Lower leg skin (tissue), 4 donors: Measurements from ENCODE around the gene SLC25A13. TPM values are rescaled to one million over a fixed set of nuclear protein-coding genes. Genes with fewer than 3 reads are reported as not detected.

ENCODE experiments used
- DNase-seq, 2 donors: peaks; one replicate each; pipeline ENCODE4 v3.0.0-alpha.2; 2019; ENCODE audit warnings: low spot score in 2 of 2
- H3K4me3 ChIP-seq: fragments of 200-600 bp; sonication (generic); 2 replicates; pipeline ENCODE4 v1.5.1; 2017; ENCODE audit warnings: mild to moderate bottlenecking, low read depth; ENCODE audit not compliant: poor library complexity, severe bottlenecking
- POLR2A ChIP-seq, 2 donors: fragments of 450-650 bp; IDR thresholded peaks; one replicate each; pipeline ENCODE4 v1.6.1; 2016 to 2017; ENCODE audit warnings: antibody characterized with exemption in 2 of 2, mild to moderate bottlenecking in 1 of 2, moderate library complexity in 1 of 2
- WGBS, 2 donors: methylation state at CpG; one replicate each; pipeline ENCODE4 v1.1.5; 2018; 5-methylcytosine and 5-hydroxymethylcytosine counted together
- intact Hi-C: fragments of 100-400 bp; cut with DNase I; formaldehyde crosslinking; loops from one replicate; pipeline ENCODE4 v1.15.0; 2023; ENCODE audit warnings: low total_unique reads
- total RNA-seq, 4 donors: library from RNA; depleted of rRNA; stranded (reverse); fragments of >200 nt; gene quantifications; one replicate each; pipeline ENCODE4 v1.1.0, GENCODE V29; 2016
- TF ChIP-seq, protein P1 (sequence below), 3 donors: fragments of 450-650 bp; IDR thresholded peaks; one replicate each; pipeline ENCODE4 v1.5.1; 2016; ENCODE audit warnings: antibody characterized with exemption in 3 of 3, mild to moderate bottlenecking in 3 of 3, moderate library complexity in 2 of 3

SLC25A13 gene
- total RNA-seq, 4 donors from 2014 or later: 28.5 to 39.8 (median 33.0) TPM

DNA sequence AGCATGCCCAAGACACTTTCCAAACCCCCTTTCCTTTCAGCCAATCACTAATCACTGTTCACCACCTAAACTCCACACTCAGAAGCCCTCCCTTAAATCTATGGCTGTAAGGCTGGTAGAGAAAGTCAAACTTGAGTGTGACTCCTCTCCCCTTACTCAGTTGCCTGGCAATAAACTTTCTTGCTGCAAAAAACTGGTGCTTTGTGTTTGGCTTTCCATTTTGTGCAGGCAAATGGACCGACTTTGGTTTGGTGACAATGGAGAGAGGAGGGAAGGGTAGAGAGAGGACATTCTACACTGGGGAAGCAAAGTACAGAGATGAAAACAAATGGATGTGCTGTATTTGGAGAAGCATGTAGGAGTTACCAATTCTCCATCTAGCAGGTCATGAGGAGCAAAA, 84.9 kb downstream of the SLC25A13 start:
- no peak for DNase-seq
- no peak overlapping the region for H3K4me3 ChIP-seq
- 94 to 100% methylated on average over 1 of the region's 1 CpG for WGBS, 2 donors
- TF ChIP-seq, protein P1, sequence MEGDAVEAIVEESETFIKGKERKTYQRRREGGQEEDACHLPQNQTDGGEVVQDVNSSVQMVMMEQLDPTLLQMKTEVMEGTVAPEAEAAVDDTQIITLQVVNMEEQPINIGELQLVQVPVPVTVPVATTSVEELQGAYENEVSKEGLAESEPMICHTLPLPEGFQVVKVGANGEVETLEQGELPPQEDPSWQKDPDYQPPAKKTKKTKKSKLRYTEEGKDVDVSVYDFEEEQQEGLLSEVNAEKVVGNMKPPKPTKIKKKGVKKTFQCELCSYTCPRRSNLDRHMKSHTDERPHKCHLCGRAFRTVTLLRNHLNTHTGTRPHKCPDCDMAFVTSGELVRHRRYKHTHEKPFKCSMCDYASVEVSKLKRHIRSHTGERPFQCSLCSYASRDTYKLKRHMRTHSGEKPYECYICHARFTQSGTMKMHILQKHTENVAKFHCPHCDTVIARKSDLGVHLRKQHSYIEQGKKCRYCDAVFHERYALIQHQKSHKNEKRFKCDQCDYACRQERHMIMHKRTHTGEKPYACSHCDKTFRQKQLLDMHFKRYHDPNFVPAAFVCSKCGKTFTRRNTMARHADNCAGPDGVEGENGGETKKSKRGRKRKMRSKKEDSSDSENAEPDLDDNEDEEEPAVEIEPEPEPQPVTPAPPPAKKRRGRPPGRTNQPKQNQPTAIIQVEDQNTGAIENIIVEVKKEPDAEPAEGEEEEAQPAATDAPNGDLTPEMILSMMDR (IDR thresholded peaks at IDR 0.05): no peak
- intact Hi-C loops: no loop called here

DNA sequence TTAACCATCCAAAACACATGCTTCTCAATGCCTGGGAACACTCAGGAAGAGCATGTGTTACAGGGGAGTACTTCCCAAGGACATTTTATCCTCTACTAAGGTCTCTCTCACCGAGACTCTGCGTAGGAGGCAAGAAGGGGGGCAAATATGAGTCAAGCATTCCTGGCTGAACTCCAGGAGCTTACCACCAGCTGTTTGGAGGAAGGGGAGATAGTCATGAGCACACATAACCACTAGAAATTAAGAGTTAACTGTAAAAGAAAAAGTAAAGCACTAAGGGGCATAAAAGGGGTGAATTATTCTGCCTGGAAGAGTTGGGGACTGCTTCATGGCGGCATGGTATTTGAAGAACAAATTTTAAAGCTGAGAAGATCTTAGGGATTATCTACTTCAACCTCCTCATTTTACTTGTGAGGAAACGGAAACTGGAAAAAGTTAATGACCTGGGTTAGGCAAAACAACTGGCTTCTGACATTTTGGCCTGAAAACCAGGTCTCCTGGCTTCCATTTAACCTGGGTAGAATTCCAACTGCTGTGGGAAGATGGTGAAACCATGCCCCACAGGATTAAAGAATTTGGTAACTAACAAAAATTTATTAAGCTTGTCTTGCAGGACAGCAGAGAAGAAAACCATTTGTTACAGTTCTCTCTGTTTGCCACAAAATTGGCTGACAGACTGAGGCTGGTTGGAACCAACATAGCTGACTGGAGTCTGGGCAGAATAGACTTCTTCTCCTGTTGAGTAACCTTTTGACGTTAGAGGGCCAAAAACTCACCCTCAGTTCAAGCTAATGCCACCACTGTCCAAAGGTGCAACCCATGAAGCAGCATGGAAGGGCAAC, 85.5 kb downstream of the SLC25A13 start:
- 52 to 58% methylated on average over 5 of the region's 5 CpGs for WGBS, 2 donors
- intact Hi-C loops: no loop called here
- TF ChIP-seq, protein P1 (IDR thresholded peaks at IDR 0.05): no peak
- no peak for TF ChIP-seq POLR2A (IDR thresholded peaks at IDR 0.05)
- no peak overlapping the region for H3K4me3 ChIP-seq
- DNase-seq: peak in 1 of 2 donors; percentile 39

DNA sequence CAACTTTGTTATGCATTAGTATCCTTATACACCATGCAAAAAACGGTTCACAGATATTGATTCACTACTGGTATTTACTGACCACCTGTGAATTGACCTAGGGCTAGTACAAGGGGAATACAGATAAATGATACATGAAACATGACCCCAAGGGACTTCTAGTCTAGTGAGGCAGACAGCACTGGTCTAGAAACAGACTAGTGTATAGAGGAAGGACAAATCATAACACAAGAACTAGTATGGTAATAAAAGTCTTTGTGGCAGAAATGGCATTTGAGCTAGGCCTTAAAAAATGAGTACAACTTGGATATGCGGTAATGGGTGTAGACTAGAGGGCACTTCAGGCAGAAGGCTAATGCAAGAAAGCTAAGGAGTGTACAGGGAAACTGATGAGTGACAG, 86.6 kb downstream of the SLC25A13 start:
- intact Hi-C loops: no loop called here
- 66 to 76% methylated on average over 2 of the region's 2 CpGs for WGBS, 2 donors
- DNase-seq: no peak
- TF ChIP-seq POLR2A (IDR thresholded peaks at IDR 0.05): no peak
- TF ChIP-seq, protein P1 (IDR thresholded peaks at IDR 0.05): no peak
- H3K4me3 ChIP-seq: no peak overlapping the region

DNA sequence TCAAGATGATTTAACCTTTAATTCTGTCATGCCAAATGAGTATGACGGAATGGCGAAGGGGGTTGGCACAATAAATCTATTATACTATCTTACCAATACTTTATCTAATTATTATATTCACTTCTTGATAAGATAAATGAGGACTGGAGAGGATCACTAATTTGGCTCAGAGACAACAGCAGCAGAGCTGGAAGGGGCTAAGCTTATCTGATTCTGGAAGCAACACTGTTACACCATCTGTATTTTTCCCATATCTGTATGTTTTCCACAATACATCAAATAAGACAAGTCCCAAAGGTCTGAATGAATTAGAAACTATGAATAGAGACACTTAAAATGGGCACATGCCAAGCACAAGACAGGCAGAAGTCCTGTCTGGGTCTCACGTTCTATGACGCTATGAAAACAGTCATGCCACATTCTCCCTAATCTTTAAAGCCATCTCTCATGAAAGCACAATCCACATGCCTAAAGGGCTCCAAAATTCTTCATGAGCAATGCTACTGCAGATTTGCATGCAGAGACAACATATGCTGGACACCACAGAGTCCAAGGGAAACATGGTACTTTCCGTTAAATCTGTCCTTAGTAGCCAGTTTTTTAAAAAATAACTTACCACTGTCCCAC, 88.3 kb downstream of the SLC25A13 start:
- TF ChIP-seq POLR2A (IDR thresholded peaks at IDR 0.05): no peak
- TF ChIP-seq, protein P1 (IDR thresholded peaks at IDR 0.05): no peak
- H3K4me3 ChIP-seq: no peak overlapping the region
- no peak for DNase-seq
- intact Hi-C loops: no loop called here
- WGBS, 2 donors: 88 to 95% methylated on average over 5 of the region's 5 CpGs

DNA sequence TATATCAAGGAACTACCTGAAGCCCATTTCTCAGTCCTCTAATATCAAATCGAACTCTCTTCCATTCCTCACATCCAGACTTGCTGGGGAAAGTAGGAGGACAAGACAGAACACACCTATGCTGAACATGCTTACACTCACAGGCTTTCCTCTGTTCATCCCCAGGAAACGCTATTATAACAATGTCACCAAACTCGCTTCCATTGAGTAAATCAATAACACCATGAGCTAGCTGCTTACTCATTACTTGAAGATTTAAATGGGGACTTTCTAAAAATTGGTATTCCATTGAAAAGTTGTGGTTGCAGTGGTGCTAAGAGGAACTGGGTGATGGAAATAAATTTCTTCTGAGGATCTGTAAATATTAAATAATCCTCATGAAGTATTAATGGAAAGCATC, 88.8 kb downstream of the SLC25A13 start:
- DNase-seq: no peak
- intact Hi-C loops: no loop called here
- H3K4me3 ChIP-seq: no peak overlapping the region
- 87 to 92% methylated on average over 3 of the region's 3 CpGs for WGBS, 2 donors
- TF ChIP-seq, protein P1 (IDR thresholded peaks at IDR 0.05): no peak
- no peak for TF ChIP-seq POLR2A (IDR thresholded peaks at IDR 0.05)
